Mononuclear cell (primary cell): Measurements from ENCODE around the gene INPPL1. TPM values are rescaled to one million over a fixed set of nuclear protein-coding genes. Genes with fewer than 3 reads are reported as not detected.

ENCODE experiments used
- H3K27me3 ChIP-seq: 2 replicates; pipeline ENCODE4 v1.6.0; 2011; ENCODE audit warnings: low read length, control low read depth; ENCODE audit not compliant: insufficient read depth
- H3K4me1 ChIP-seq: 2 replicates; pipeline ENCODE4 v1.5.1; 2011; ENCODE audit warnings: mild to moderate bottlenecking, low read length, control low read depth; ENCODE audit not compliant: insufficient read depth
- H3K4me3 ChIP-seq: 2 replicates; pipeline ENCODE4 v1.5.1; 2011; ENCODE audit warnings: mild to moderate bottlenecking, low read length, moderate library complexity
- H3K9me3 ChIP-seq: 2 replicates; pipeline ENCODE4 v1.5.1; 2011; ENCODE audit warnings: low read depth, mild to moderate bottlenecking, control low read depth, low read length
- total RNA-seq: library from RNA; depleted of rRNA; stranded (reverse); fragments of >200 nt; gene quantifications from one replicate; pipeline ENCODE4 v1.2.3, GENCODE V29; 2012

INPPL1 gene
- total RNA-seq, 1 donor: 49.2 TPM

DNA sequence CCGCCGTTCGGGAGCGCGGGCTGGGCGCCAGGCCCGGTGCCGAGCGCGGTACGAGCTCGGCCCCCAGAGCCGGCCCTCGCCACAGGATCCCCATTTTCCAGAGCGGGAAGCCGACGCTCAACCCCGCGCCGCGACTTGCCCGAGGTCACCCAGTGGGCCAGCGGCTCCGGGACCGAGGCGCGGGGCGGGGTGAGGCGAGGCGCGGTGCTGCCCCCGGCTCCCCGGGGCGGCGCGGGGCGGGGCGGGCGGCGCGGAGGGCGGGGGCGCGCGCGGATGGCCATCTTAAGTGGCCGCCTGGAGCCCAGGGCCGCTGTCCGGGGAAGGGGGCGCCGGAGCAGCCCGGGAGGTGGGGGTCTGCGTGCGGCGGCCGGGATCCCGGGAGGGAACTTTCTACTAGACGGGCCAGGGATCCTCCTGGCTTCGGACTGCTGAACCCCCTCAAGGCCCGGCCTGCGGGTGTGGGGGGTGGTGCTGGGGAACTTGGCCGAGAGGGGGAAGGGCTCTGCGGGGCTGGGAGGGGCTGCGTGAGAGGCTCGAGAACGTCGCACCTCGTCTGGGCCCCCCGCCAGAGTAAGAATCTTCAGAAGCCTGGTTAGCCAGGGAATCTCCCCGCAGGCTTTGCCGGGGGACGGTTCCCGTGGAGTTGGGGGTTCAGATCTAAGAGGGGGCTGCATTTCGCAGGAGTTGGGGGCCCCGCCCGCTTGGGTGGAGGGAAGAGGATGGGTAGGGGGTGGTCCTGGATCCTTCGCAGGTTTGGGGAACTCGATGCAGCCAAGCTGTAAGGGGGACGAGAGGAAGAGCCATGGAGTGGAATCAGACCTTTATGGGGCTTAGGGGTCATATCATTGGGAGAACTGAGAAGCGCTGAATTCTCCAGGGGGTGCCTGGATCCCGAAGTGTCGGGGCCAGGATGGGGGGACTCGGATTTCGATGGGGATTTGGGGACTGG lies 678 bp upstream of the INPPL1 start:
- Histone ChIP-seq H3K4me1 (peaks cover 45% of the 10 kb centered on the region), H3K27me3 (no peaks in the 10 kb centered on the region), H3K9me3 (no peaks in the 10 kb centered on the region), H3K4me3 (peak overlapping the region; percentile 74)

DNA sequence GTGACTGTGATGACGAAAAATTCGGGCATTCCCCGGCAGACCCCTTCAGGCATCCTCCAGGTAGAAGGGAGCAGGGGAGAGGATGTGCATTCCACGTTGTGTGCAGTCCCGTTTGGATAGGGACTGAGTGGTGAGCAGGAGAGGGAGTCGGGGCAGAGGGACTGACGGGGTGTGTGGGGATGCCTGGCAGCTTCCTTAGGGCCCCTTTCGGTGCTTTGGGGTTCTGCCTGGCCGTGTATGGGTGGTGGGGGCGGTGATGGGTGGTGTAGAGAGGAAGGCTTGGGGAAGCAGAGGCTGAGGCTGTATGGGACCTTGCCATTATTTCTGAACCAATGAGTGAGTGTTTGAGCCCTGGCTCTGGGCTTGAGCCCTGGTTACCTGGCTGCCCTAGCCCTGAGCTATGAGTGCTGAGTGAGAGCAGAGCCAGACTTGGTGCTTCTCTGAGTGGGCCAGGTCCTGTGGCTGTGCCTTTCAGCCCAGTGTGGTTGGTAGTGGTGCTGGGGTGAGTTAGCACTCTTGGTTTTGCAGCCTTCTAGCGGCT lies 914 bp downstream of the INPPL1 start:
- Histone ChIP-seq H3K4me3 (peak overlapping the region; percentile 74), H3K27me3 (no peaks in the 10 kb centered on the region), H3K4me1 (peaks cover 43% of the 10 kb centered on the region), H3K9me3 (no peaks in the 10 kb centered on the region)

DNA sequence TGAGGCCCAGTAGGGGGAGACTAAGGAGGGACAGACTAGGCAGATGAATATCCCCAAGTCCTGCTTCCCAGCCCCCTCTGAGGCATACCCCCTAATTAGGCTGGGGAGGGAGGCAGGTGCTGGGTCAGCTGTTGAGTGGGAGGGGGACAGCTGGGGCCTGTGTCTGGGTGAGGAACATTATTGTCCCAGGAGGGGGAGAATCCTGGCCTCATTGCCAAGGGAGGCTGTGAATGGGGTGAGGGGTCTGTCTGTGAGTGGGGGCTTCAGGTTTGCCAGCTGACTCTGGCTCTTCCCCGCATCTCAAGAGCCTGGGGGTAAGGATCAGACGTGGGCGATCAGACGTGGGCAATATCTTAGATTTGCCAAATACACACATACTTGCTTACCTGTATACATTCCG lies 2.1 kb downstream of the INPPL1 start:
- Histone ChIP-seq H3K4me1 (peaks cover 32% of the 10 kb centered on the region), H3K4me3 (no peak overlapping the region), H3K9me3 (no peaks in the 10 kb centered on the region), H3K27me3 (no peaks in the 10 kb centered on the region)

DNA sequence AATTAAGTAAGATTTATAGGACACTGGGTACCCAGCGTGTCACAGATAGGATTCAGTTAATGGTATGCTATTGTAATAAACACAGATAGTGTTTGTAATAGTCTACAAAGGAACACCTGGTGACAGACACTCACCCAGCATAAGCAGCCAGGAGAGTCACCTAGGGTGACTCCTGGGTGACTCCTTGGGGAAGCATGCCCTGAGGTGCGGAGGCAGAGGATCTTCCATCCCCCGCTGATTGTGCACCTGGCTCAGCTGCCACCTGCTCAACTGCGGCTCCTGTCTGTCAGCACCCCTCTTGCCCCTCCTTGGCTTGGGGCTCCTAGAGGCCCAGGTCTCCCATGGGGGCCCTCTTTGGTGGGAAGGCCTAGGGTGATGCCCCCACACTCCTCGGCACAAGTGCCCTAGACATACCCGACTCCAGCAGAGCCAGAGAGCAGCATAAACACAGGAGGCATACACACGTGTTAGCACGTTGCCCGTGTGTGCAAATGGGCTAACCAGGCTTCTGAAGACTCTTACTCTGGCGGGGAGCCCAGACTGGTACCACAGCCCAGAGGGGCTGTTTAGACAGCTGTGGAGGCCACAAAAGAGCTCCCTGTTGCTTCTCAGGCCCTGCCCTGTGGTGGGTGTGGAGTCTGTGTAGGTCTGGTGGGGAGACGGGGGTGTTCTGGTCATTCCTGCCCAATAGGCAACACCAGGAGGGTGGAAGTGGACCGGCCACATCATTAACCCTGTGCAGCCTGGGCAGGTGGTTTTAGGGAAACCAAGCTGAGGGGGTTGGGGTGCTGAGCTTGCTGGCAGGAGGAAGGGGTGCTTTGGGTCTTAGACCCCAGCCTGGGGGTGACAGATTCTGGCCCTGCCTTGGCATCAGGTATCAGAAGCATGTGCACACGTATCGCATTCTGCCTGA lies 3.0 kb downstream of the INPPL1 start:
- Histone ChIP-seq H3K4me3 (no peak overlapping the region), H3K9me3 (no peaks in the 10 kb centered on the region), H3K27me3 (no peaks in the 10 kb centered on the region), H3K4me1 (peaks cover 24% of the 10 kb centered on the region)

DNA sequence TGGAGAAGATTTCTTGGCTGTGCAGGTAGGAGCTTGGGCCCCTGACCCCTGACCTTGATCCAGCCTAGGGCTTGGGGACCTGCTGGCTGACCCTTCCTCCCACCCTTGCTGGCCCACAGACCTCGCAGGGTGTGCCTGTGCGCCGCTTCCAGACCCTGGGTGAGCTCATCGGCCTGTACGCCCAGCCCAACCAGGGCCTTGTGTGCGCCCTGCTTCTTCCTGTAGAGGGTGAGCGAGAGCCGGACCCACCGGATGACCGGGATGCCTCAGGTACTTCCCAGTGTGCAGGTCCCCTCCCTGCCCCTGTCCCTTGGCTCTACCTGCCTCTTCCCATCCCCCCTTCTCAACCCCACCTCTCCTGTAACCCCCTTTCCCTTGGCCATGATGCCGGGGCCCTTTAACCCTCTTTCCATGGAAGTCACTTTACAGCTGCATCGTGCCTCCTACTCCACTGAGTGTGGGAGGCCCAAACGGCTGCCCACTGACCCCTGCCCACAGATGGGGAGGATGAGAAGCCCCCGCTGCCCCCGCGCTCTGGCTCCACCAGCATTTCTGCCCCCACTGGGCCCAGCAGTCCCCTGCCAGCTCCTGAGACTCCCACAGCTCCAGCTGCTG lies 3.8 kb downstream of the INPPL1 start:
- H3K4me3 ChIP-seq: no peak overlapping the region

DNA sequence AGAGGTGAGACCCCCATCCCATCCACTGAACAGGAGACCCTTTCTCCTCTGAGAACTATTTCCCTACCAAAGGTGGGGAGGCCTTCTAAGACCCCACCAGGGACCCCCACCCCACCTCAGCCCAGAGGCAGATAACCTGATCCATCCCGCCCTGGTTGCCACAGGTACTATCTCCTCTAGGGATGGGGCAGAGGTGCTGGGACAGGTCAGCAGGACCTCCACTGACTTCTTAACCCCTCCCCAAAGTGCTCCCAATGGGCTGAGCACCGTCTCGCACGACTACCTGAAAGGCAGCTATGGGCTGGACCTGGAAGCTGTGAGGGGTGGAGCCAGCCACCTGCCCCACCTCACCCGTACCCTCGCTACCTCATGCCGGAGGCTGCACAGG lies 4.3 kb downstream of the INPPL1 start:
- Histone ChIP-seq H3K9me3 (no peaks in the 10 kb centered on the region), H3K4me3 (no peak overlapping the region), H3K4me1 (peaks cover 19% of the 10 kb centered on the region), H3K27me3 (no peaks in the 10 kb centered on the region)

More for the DNA sequence above, 3.8 kb downstream of the INPPL1 start:
- Histone ChIP-seq H3K4me1 (peaks cover 19% of the 10 kb centered on the region), H3K9me3 (no peaks in the 10 kb centered on the region), H3K27me3 (no peaks in the 10 kb centered on the region)

DNA sequence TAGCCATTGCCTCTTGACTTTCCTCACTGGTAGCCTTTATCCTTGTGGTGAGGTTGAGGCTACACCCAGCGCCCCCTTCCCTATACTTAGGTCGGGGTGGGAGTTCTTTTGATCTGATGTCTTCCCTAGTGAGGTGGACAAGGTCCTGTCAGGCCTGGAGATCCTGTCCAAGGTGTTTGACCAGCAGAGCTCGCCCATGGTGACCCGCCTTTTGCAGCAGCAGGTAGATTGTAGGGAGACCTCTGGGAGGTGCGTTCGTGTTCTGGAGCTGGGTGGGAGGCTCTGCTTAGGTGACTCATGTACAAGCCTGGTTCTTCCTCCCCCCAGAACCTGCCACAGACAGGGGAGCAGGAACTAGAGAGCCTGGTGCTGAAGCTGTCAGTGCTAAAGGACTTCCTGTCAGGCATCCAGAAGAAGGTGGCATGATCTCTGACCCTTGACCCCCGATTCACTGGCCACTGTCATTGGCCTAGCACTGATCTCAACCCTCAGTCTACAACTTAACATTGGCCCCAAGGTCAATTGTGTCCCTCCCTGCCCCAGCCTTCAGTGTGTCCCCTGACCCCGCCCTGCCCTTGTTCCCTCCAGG lies 4.9 kb downstream of the INPPL1 start:
- no peaks in the 10 kb centered on the region for H3K9me3 ChIP-seq
- H3K4me1 ChIP-seq: peaks cover 19% of the 10 kb centered on the region
- H3K27me3 ChIP-seq: no peaks in the 10 kb centered on the region
- H3K4me3 ChIP-seq: no peak overlapping the region

DNA sequence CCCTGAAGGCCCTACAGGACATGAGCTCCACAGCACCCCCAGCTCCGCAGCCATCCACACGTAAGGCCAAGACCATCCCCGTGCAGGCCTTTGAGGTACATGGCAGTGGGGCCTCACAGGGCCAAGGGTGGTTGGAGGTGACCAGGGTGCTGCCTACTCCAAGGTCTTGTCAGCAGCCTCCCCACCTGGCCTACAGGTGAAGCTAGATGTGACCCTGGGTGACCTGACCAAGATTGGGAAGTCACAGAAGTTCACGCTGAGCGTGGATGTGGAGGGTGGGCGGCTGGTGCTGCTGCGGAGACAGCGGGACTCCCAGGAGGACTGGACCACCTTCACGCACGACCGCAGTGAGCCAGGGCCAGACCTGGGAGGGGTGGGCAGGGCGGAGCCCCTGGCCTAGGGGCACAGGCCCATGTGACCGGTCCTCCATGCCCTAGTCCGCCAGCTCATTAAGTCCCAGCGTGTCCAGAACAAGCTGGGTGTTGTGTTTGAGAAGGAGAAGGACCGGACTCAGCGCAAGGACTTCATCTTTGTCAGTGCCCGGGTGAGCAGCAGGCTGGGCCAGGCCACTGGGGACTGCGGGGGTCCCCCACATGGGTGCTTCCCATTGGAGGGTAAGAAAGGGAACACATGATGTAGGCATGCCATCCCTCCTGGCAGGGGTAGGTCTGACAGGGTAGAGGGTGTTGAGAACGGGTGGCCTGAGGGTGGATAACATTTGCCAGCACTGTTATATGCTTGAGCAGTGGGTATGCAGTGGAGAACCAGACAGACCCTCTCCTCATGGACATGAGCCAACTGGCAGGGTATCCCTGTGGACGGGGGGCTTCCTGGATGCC lies 5.6 kb downstream of the INPPL1 start:
- H3K9me3 ChIP-seq: no peaks in the 10 kb centered on the region
- H3K4me3 ChIP-seq: no peak overlapping the region
- no peaks in the 10 kb centered on the region for H3K27me3 ChIP-seq
- peaks cover 18% of the 10 kb centered on the region for H3K4me1 ChIP-seq

DNA sequence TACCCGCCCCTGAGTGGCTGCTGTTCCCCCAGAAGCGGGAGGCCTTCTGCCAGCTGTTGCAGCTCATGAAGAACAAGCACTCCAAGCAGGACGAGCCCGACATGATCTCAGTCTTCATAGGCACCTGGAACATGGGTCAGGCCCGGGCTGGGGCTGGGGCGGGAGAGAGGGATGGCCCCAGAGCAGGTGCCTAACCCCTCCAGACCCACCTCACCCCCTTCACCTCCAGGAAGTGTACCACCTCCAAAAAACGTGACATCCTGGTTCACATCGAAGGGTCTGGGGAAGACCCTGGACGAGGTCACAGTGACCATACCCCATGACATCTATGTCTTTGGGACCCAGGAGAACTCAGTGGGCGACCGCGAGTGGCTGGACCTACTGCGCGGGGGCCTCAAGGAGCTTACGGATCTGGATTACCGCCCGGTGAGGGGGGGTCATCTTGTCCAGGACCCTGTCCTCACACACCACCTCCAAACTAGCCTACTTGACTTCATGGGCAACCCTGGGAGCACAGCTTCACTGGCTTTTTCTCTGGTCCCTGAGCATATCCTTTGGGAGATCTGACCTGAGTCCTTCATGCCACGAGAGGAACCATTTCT lies 6.3 kb downstream of the INPPL1 start:
- Histone ChIP-seq H3K27me3 (no peaks in the 10 kb centered on the region), H3K9me3 (no peaks in the 10 kb centered on the region), H3K4me3 (no peak overlapping the region), H3K4me1 (peaks cover 11% of the 10 kb centered on the region)

DNA sequence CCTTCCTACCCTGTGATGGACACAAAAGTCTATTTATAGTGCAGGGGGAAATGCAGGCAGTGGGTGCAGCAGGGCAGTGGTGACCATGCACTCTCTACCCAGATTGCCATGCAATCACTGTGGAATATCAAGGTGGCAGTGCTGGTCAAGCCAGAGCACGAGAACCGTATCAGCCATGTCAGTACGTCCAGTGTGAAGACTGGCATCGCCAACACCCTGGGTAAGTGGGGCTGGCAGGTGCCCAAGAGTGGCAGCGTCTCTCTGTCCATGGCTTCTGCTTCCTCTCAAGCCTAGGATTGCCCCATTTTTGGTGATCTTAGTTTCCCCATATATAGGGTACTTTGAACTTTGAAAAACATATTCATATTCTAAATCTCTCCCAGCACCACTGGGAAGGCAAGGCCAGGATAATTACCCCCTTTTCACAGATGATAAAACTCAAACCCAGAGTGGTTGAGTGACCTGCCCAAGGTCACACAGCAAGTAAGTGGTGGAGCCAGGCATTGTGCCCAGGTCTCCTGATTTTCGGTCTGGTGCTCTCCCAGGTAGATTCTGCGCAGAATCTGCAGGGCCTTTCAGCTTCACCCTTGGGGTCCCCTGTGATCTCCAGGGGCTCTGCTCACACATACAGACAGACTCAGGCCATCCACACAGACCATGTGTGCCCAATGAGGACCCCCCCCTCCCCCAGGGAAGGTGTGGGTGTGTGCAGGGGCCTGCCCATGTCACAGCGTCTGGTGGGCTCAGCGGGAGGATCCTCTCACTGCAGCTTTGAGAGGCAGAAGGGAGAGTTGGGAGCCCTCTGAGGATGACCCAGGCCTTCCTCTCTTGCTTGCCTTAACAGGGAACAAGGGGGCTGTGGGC lies 7.1 kb downstream of the INPPL1 start:
- H3K9me3 ChIP-seq: no peaks in the 10 kb centered on the region
- no peaks in the 10 kb centered on the region for H3K27me3 ChIP-seq
- peaks cover 3% of the 10 kb centered on the region for H3K4me1 ChIP-seq
- no peak overlapping the region for H3K4me3 ChIP-seq

DNA sequence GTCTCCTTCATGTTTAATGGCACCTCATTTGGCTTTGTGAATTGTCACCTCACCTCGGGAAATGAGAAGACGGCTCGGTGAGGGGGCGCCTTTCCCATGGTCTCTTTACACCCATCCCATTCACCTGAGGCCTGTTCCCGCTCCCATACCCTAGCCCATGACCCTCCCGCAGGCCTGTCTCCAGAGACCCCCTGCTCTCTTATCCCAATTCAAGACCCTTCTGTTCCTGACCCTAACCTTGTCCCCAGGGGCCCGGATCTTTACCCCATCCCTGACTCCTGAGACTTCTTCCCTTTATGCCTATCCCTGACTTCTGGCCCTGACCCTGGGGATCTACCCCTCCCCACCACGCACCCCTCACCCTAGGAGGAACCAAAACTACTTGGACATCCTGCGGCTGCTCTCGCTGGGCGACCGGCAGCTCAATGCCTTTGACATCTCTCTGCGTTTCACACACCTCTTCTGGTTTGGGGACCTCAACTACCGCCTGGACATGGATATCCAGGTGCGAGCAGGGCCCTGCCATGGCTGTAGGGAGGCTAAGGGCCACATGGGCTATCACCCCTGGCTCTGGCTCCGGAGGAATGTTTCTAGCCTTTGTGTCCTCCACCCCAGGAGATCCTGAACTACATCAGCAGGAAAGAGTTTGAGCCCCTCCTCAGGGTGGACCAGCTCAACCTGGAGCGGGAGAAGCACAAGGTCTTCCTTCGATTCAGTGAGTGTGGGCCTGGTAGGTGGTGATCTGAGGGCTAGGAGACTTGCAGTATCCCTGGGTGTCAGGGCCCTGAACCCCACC lies 7.9 kb downstream of the INPPL1 start:
- no peaks in the 10 kb centered on the region for H3K9me3 ChIP-seq
- H3K4me3 ChIP-seq: no peak overlapping the region
- no peaks in the 10 kb centered on the region for H3K27me3 ChIP-seq
- H3K4me1 ChIP-seq: no peaks in the 10 kb centered on the region

DNA sequence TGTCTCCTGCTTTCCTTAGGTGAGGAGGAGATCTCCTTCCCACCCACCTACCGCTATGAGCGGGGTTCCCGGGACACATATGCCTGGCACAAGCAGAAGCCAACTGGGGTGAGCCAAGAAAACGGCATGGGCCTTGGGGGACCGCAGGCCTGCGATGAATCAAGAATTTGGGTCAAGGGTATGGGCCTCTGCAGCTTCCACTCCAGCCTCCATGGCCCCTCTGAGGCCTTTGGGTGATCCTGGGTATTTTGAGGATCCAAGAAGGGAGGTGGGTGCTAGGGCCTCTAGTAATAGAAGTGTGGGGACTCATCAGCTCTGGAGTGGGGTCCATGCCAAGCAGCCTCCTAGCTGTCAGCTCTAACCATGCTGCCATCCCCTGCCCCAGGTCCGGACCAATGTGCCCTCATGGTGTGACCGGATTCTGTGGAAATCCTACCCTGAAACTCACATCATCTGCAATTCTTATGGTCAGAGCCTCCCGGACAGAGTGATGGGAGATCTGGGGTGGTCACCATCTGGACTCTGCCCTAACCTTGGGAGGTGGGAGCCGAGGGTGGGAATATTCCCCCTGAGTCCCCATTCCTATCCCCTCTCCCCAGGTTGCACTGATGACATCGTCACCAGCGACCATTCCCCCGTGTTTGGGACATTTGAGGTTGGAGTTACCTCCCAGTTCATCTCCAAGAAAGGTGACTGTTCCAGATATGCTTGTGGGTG lies 8.6 kb downstream of the INPPL1 start:
- no peaks in the 10 kb centered on the region for H3K4me1 ChIP-seq
- H3K9me3 ChIP-seq: no peaks in the 10 kb centered on the region
- no peak overlapping the region for H3K4me3 ChIP-seq
- no peaks in the 10 kb centered on the region for H3K27me3 ChIP-seq
